A673 (cell line): ENCODE data around the gene AK5. TPM values are rescaled to one million over a fixed set of nuclear protein-coding genes. Genes with fewer than 3 reads are reported as not detected.

Experiments used
- BruUV-seq: library from RNA; stranded (reverse); fragments of 400-500 nt; replicated peaks from 2 replicates; lab custom pipeline; 2021; lab: Mats Ljungman, UMichigan
- CTCF ChIA-PET: fragments of 300-600 bp; sonication (Branson Sonifier 250); formaldehyde crosslinking; loops from one replicate; lab custom pipeline; 2022; ENCODE audit warnings: antibody characterized with exemption; lab: Charles Lee
- POLR2A ChIA-PET: fragments of 300-600 bp; sonication (Branson Sonifier 250); formaldehyde crosslinking; loops from one replicate; lab custom pipeline; 2022; ENCODE audit warnings: antibody characterized with exemption; ENCODE audit not compliant: low non-redundant PET; lab: Charles Lee
- DNase-seq: peaks from one replicate; pipeline ENCODE4 v3.0.0-alpha.2; 2015; ENCODE audit warnings: low spot score
- H3K27ac ChIP-seq: fragments of 200-600 bp; sonication (generic); 2 replicates; pipeline ENCODE4 v1.5.1; 2016; ENCODE audit warnings: mixed run types, low read depth, mild to moderate bottlenecking, mixed read lengths, antibody characterized with exemption, low read length; ENCODE audit not compliant: poor library complexity, severe bottlenecking
- H3K27me3 ChIP-seq: fragments of 200-600 bp; sonication (generic); replicated peaks from 2 replicates; pipeline ENCODE4 v1.6.1; 2017; ENCODE audit warnings: mixed run types, low read depth, mild to moderate bottlenecking, mixed read lengths, antibody characterized with exemption, low read length; ENCODE audit not compliant: insufficient read depth, poor library complexity
- H3K36me3 ChIP-seq: fragments of 200-600 bp; sonication (generic); 2 replicates; pipeline ENCODE4 v1.6.1; 2016; ENCODE audit warnings: mixed run types, mild to moderate bottlenecking, mixed read lengths, antibody characterized with exemption, low read length; ENCODE audit not compliant: insufficient read depth, poor library complexity, severe bottlenecking
- H3K4me1 ChIP-seq: fragments of 200-600 bp; sonication (generic); 2 replicates; pipeline ENCODE4 v1.6.1; 2017; ENCODE audit warnings: mixed run types, mild to moderate bottlenecking, mixed read lengths, antibody characterized with exemption, low read length; ENCODE audit not compliant: insufficient read depth, poor library complexity, severe bottlenecking
- H3K4me3 ChIP-seq: fragments of 200-600 bp; sonication (generic); 2 replicates; pipeline ENCODE4 v1.5.1; 2016; ENCODE audit warnings: low read depth, mixed run types, mild to moderate bottlenecking, mixed read lengths, low read length; ENCODE audit not compliant: poor library complexity, severe bottlenecking
- H3K9me3 ChIP-seq: fragments of 200-600 bp; sonication (generic); 2 replicates; pipeline ENCODE4 v1.6.1; 2016; ENCODE audit warnings: mixed run types, low read depth, mild to moderate bottlenecking, mixed read lengths, antibody characterized with exemption, low read length; ENCODE audit not compliant: poor library complexity, severe bottlenecking
- EZH2 ChIP-seq: fragments of 200-600 bp; sonication (generic); IDR thresholded peaks from 2 replicates; pipeline ENCODE4 v1.6.1; 2017; ENCODE audit warnings: borderline replicate concordance, low read depth, mild to moderate bottlenecking, mixed read lengths, antibody characterized with exemption, low read length; ENCODE audit not compliant: poor library complexity, severe bottlenecking
- intact Hi-C: fragments of 100-400 bp; cut with micrococcal nuclease; formaldehyde crosslinking; loops from one replicate; pipeline ENCODE4 v1.10.0; 2022; ENCODE audit not compliant: unreplicated experiment
- total RNA-seq: library from RNA; stranded (reverse); gene quantifications from 2 replicates; pipeline ENCODE4 v1.2.3, GENCODE V29; 2021
- TF ChIP-seq, protein P1 (sequence below): fragments of 300-800, 200-600 bp; sonication (generic); conservative IDR thresholded peaks from 2 replicates; pipeline ENCODE4 v1.5.1; 2017; ENCODE audit warnings: low read depth, mild to moderate bottlenecking, antibody characterized with exemption, low read length, moderate library complexity, mixed read lengths

AK5 gene
- total RNA-seq, 1 experiment from 2014 or later = 0.47 TPM

DNA sequence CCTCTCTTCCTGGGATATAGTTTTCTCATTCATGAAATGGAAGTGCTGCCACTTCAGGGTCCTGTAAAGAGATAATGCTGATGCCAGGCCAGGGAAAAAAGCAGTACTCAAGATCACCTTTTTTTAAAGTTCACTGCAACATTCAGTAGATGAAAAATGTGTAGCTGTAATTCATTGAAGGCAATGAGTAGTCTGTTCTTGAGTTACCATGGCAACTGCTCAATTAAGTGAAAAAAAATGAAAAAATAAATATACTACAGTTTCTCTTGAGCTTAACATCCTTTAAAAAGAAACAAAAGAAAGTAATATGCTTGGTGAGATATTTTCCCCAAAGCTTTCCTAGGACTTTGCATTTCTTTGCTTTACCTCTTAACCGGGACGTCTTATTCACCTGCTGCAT, 183.3 kb downstream of the AK5 start:
- no peaks in the 10 kb centered on the region for H3K36me3 ChIP-seq
- no peaks in the 10 kb centered on the region for H3K27me3 ChIP-seq
- no peaks in the 10 kb centered on the region for H3K9me3 ChIP-seq
- ChIA-PET CTCF (no interaction called here), POLR2A (no interaction called here)
- no peak overlapping the region for H3K4me3 ChIP-seq
- no peak for DNase-seq
- no peaks in the 10 kb centered on the region for H3K4me1 ChIP-seq
- BruUV-seq = no TSS peak
- intact Hi-C loops = no loop called here
- TF ChIP-seq, protein P1, sequence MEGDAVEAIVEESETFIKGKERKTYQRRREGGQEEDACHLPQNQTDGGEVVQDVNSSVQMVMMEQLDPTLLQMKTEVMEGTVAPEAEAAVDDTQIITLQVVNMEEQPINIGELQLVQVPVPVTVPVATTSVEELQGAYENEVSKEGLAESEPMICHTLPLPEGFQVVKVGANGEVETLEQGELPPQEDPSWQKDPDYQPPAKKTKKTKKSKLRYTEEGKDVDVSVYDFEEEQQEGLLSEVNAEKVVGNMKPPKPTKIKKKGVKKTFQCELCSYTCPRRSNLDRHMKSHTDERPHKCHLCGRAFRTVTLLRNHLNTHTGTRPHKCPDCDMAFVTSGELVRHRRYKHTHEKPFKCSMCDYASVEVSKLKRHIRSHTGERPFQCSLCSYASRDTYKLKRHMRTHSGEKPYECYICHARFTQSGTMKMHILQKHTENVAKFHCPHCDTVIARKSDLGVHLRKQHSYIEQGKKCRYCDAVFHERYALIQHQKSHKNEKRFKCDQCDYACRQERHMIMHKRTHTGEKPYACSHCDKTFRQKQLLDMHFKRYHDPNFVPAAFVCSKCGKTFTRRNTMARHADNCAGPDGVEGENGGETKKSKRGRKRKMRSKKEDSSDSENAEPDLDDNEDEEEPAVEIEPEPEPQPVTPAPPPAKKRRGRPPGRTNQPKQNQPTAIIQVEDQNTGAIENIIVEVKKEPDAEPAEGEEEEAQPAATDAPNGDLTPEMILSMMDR = no peak
- TF ChIP-seq EZH2 = no peak
- H3K27ac ChIP-seq = no peak overlapping the region

- no peak for DNase-seq
- H3K4me3 ChIP-seq = no peak overlapping the region
- H3K27me3 ChIP-seq = no peaks in the 10 kb centered on the region
- no TSS peak for BruUV-seq
- intact Hi-C loops = no loop called here
- H3K9me3 ChIP-seq = no peaks in the 10 kb centered on the region
- ChIA-PET CTCF (no interaction called here), POLR2A (no interaction called here)
- no peaks in the 10 kb centered on the region for H3K36me3 ChIP-seq
- H3K27ac ChIP-seq = no peak overlapping the region
- no peak for TF ChIP-seq EZH2
- TF ChIP-seq, protein P1 = no peak
- no peaks in the 10 kb centered on the region for H3K4me1 ChIP-seq
These were observed 184.1 kb downstream of the AK5 start for GRCh38 chr1:77465922-77466321.

GRCh38 chr1:77467021-77467595, 185.3 kb downstream of the AK5 start:
- intact Hi-C loops = no loop called here
- no peaks in the 10 kb centered on the region for H3K36me3 ChIP-seq
- H3K4me3 ChIP-seq = no peak overlapping the region
- no peaks in the 10 kb centered on the region for H3K9me3 ChIP-seq
- DNase-seq = no peak
- TF ChIP-seq EZH2 = no peak
- TF ChIP-seq, protein P1 = no peak
- ChIA-PET POLR2A (no interaction called here), CTCF (no interaction called here)
- no peak overlapping the region for H3K27ac ChIP-seq
- H3K4me1 ChIP-seq = no peaks in the 10 kb centered on the region
- H3K27me3 ChIP-seq = no peaks in the 10 kb centered on the region
- BruUV-seq = no TSS peak
